H1 (cell line): ENCODE measurements around the gene NFIX. TPM values are rescaled to one million over a fixed set of nuclear protein-coding genes. Genes with fewer than 3 reads are reported as not detected.

Experiments
- CTCF ChIA-PET: fragments of 300-600 bp; sonication (Branson Sonifier 250); formaldehyde crosslinking; loops from one replicate; lab custom pipeline; 2021; ENCODE audit not compliant: partially characterized antibody; lab: Charles Lee
- POLR2A ChIA-PET: fragments of 300-600 bp; sonication (Branson Sonifier 250); formaldehyde crosslinking; loops from one replicate; lab custom pipeline; 2021; ENCODE audit warnings: inconsistent platforms; ENCODE audit not compliant: partially characterized antibody; lab: Charles Lee
- DNase-seq, 2 experiments: peaks; one replicate each; pipeline versions ENCODE4 v3.0.0 to v3.0.0-alpha.2; 2010 to 2022; ENCODE audit warnings: low spot score in 2 of 2, low read depth in 1 of 2, mixed read lengths in 1 of 2
- FAIRE-seq: peaks from 2 replicates; lab custom pipeline; 2011; peaks lifted over from hg19 to GRCh38; lab: Jason Lieb, UNC
- H2AFZ ChIP-seq: 2 replicates; pipeline ENCODE4 v1.8.1; 2012; ENCODE audit warnings: low read length, inconsistent platforms
- H2AK5ac ChIP-seq: 2 replicates; pipeline ENCODE4 v1.6.1; 2013; ENCODE audit warnings: low read depth, low read length
- H2BK120ac ChIP-seq: replicated peaks from 2 replicates; pipeline ENCODE3; 2013; ENCODE audit warnings: low read depth, low read length, inconsistent platforms
- H2BK12ac ChIP-seq: 2 replicates; pipeline ENCODE4 v1.6.1; 2013; ENCODE audit warnings: low read depth, low read length
- H2BK15ac ChIP-seq: 2 replicates; pipeline ENCODE4 v1.6.1; 2013; ENCODE audit warnings: low read length
- H2BK20ac ChIP-seq: 2 replicates; pipeline ENCODE4 v1.6.1; 2013; ENCODE audit warnings: low read length
- H2BK5ac ChIP-seq: 2 replicates; pipeline ENCODE4 v1.6.1; 2013; ENCODE audit warnings: low read depth, low read length
- H3K14ac ChIP-seq: 2 replicates; pipeline ENCODE4 v1.6.1; 2013; ENCODE audit warnings: inconsistent platforms; ENCODE audit not compliant: insufficient read length
- H3K18ac ChIP-seq: 2 replicates; pipeline ENCODE4 v1.6.1; 2013; ENCODE audit warnings: low read length; ENCODE audit errors: extremely low read depth
- H3K23ac ChIP-seq: 2 replicates; pipeline ENCODE4 v1.6.1; 2013; ENCODE audit warnings: inconsistent platforms; ENCODE audit not compliant: insufficient read length
- H3K23me2 ChIP-seq: 2 replicates; pipeline ENCODE4 v1.6.1; 2013; ENCODE audit warnings: low read depth, low read length
- H3K27ac ChIP-seq: 2 replicates; pipeline ENCODE4 v1.6.1; 2011; ENCODE audit warnings: low read depth, low read length, inconsistent platforms
- H3K27me3 ChIP-seq, 4 experiments: replicated peaks in 1 of 4; 1 replicate in 1 of 4; 2 replicates in 3 of 4; pipeline versions ENCODE4 v1.6.1 to v1.8.1; 2011 to 2013; ENCODE audit warnings: low read length in 3 of 4, mild to moderate bottlenecking in 3 of 4, inconsistent platforms in 2 of 4, mixed read lengths in 2 of 4, moderate library complexity in 1 of 4; ENCODE audit not compliant: control insufficient read depth in 3 of 4, insufficient read depth in 3 of 4; ENCODE audit errors: extremely low read depth in 1 of 4
- H3K36me3 ChIP-seq, 4 experiments: 2 replicates each; pipeline versions ENCODE4 v1.6.1 to v1.8.1; 2011 to 2013; ENCODE audit warnings: mild to moderate bottlenecking in 4 of 4, low read length in 3 of 4, moderate library complexity in 2 of 4, control low read depth in 1 of 4, inconsistent platforms in 1 of 4; ENCODE audit not compliant: insufficient read depth in 4 of 4, control insufficient read depth in 2 of 4
- H3K4ac ChIP-seq: replicated peaks from 2 replicates; pipeline ENCODE3; 2013; ENCODE audit warnings: low read length, low read depth, mixed read lengths, inconsistent platforms; ENCODE audit not compliant: insufficient read length
- H3K4me1 ChIP-seq, 4 experiments: replicated peaks in 1 of 4; 1 replicate in 1 of 4; 2 replicates in 3 of 4; pipeline versions ENCODE4 v1.6.1 to v1.8.1; 2011 to 2013; ENCODE audit warnings: low read length in 3 of 4, inconsistent platforms in 2 of 4, mixed read lengths in 1 of 4; ENCODE audit not compliant: insufficient read depth in 4 of 4, control insufficient read depth in 3 of 4
- H3K4me2 ChIP-seq, 2 experiments: 2 replicates each; pipeline versions ENCODE4 v1.6.1 to v1.8.1; 2011 to 2013; ENCODE audit warnings: low read depth in 2 of 2, low read length in 2 of 2, control low read depth in 1 of 2, inconsistent platforms in 1 of 2, mild to moderate bottlenecking in 1 of 2; ENCODE audit not compliant: insufficient read depth in 1 of 2
- H3K4me3 ChIP-seq, 4 experiments: fragments of 200-600, 300-600 bp in 1 of 4; sonication (generic), shearing (Covaris generic), sonication (Bioruptor Twin) in 1 of 4; 2 replicates each; pipeline versions ENCODE4 v1.5.1 to v1.8.1; 2011 to 2016; ENCODE audit warnings: low read length in 4 of 4, low read depth in 3 of 4, control low read depth in 2 of 4, inconsistent platforms in 2 of 4, mild to moderate bottlenecking in 2 of 4, mixed read lengths in 1 of 4, moderate library complexity in 1 of 4; ENCODE audit not compliant: insufficient read depth in 2 of 4; ENCODE audit errors: extremely low read depth in 1 of 4
- H3K56ac ChIP-seq: replicated peaks from 2 replicates; pipeline ENCODE3; 2013; ENCODE audit warnings: low read depth, mild to moderate bottlenecking, mixed read lengths, low read length, inconsistent platforms; ENCODE audit not compliant: insufficient read length
- H3K79me1 ChIP-seq: 2 replicates; pipeline ENCODE4 v1.6.1; 2013; ENCODE audit warnings: low read depth, low read length, control low read depth
- H3K79me2 ChIP-seq, 2 experiments: 2 replicates each; pipeline versions ENCODE4 v1.6.1 to v1.8.1; 2012 to 2013; ENCODE audit warnings: low read length in 2 of 2, mild to moderate bottlenecking in 2 of 2, inconsistent platforms in 1 of 2; ENCODE audit not compliant: insufficient read depth in 2 of 2, control insufficient read depth in 1 of 2
- H3K9ac ChIP-seq, 4 experiments: replicated peaks in 1 of 4; 1 replicate in 1 of 4; 2 replicates in 3 of 4; pipeline versions ENCODE4 v1.6.1 to v1.8.1; 2011 to 2013; ENCODE audit warnings: low read depth in 3 of 4, low read length in 3 of 4, control low read depth in 2 of 4, mild to moderate bottlenecking in 2 of 4, moderate library complexity in 2 of 4, inconsistent platforms in 1 of 4; ENCODE audit errors: extremely low read depth in 1 of 4
- H3K9me3 ChIP-seq, 2 experiments: 2 replicates each; pipeline versions ENCODE4 v1.6.1 to v1.8.1; 2012 to 2013; ENCODE audit warnings: mild to moderate bottlenecking in 2 of 2, moderate library complexity in 2 of 2, control low read depth in 1 of 2, inconsistent platforms in 1 of 2, low read depth in 1 of 2, low read length in 1 of 2, mixed read lengths in 1 of 2; ENCODE audit not compliant: insufficient read depth in 2 of 2
- H4K20me1 ChIP-seq, 2 experiments: replicated peaks in 1 of 2; 2 replicates each; pipeline versions ENCODE3 to v1.8.1; 2011 to 2013; ENCODE audit warnings: inconsistent platforms in 2 of 2, low read length in 2 of 2, mild to moderate bottlenecking in 1 of 2; ENCODE audit not compliant: insufficient read depth in 2 of 2, control insufficient read depth in 1 of 2
- H4K5ac ChIP-seq: 2 replicates; pipeline ENCODE4 v1.6.1; 2013; ENCODE audit warnings: low read length, low read depth, mixed read lengths, inconsistent platforms; ENCODE audit not compliant: insufficient read length
- H4K8ac ChIP-seq: 2 replicates; pipeline ENCODE4 v1.8.0; 2013; ENCODE audit warnings: mild to moderate bottlenecking, moderate library complexity, low read length, inconsistent platforms; ENCODE audit not compliant: insufficient read depth; ENCODE audit errors: extremely low read depth
- H4K91ac ChIP-seq: replicated peaks from 2 replicates; pipeline ENCODE3; 2013; ENCODE audit warnings: low read length, mixed read lengths, inconsistent platforms; ENCODE audit not compliant: insufficient read length
- SRF ChIP-seq: IDR thresholded peaks from 2 replicates; pipeline ENCODE4 v1.6.1; 2011; ENCODE audit warnings: mild to moderate bottlenecking, low read depth, low read length, moderate library complexity
- YY1 ChIP-seq: IDR thresholded peaks from 2 replicates; pipeline ENCODE4 v1.6.1; 2011; ENCODE audit warnings: low read depth, mild to moderate bottlenecking, low read length
- whole genome bisulfite sequencing, 2 experiments: shearing (Covaris generic) in 1 of 2; methylation state at CpG; one replicate each; pipeline versions ENCODE4 v1.1.6 to v1.1.7; 2013 to 2015; ENCODE audit warnings: low lambda C conversion rate in 2 of 2, mixed read lengths in 2 of 2, inconsistent platforms in 1 of 2, low coverage in 1 of 2, missing lambda C conversion rate in 1 of 2; ENCODE audit not compliant: insufficient replicate concordance in 2 of 2, insufficient coverage in 1 of 2, insufficient read length in 1 of 2; ENCODE audit errors: extremely low coverage in 1 of 2, missing lambda C conversion rate in 1 of 2; 5-methylcytosine and 5-hydroxymethylcytosine counted together
- polyA plus RNA-seq, 7 experiments: library from polyadenylated mRNA; depleted of rRNA in 3 of 7; stranded (reverse) in 5 of 7; unstranded in 2 of 7; fragments of >200 nt in 5 of 7; fragments of 200-250 nt in 2 of 7; gene quantifications; 1 replicate in 5 of 7; 2 replicates in 1 of 7; 4 replicates in 1 of 7; pipeline versions ENCODE4 v1.2.1 to v1.2.3, GENCODE V29; 2011 to 2013; ENCODE audit warnings: missing spikeins in 2 of 7, mixed read lengths in 2 of 7
- total RNA-seq: library from RNA; stranded (reverse); fragmentation: NEBNext Ultra II Directional; extraction: Animal tissue kit (Norgen Biotek cat#: 25700); gene quantifications from 2 replicates; pipeline ENCODE4 v1.2.1, GENCODE V29; 2021

NFIX gene
- total and polyA plus RNA-seq, 2 of the 8 experiments (the other 6 are each of a cell fraction or from before 2014, with no cell fraction given), result 0.03 to 0.20 TPM

- peaks cover under 1% of the 10 kb centered on the region; the same call in 1 of the 2 replicates for H3K23me2 ChIP-seq
- H3K4me3 ChIP-seq, result no peak overlapping the region
- H4K5ac ChIP-seq, result no peak overlapping the region
- no peak overlapping the region for H3K4me2 ChIP-seq
- H2BK20ac ChIP-seq, result 0 out of 2 replicates have a peak overlapping the region, but pooled peaks have one; percentile 61
- H3K79me1 ChIP-seq, result no peaks in the 10 kb centered on the region
- no peak overlapping the region for H2AFZ ChIP-seq
- CTCF ChIA-PET, result interaction anchor here (0.6 to 12.9 kb wide), 10 partner anchors 23 to 657 kb away, joined by 3 to 175 read pairs (median 4); no protein-coding TSS in a partner anchor
- H2BK5ac ChIP-seq, result no peak overlapping the region
- no peak overlapping the region for H3K18ac ChIP-seq
- no peak overlapping the region for H3K23ac ChIP-seq
- H4K20me1 ChIP-seq, result peaks cover 6 to 15% of the 10 kb centered on the region in 2 experiments
- no peak for DNase-seq
- no peak overlapping the region for H3K9ac ChIP-seq
- no peak overlapping the region for H3K27ac ChIP-seq
- H3K56ac ChIP-seq, result no peak overlapping the region
- no peak overlapping the region for H4K91ac ChIP-seq
- no peak for TF ChIP-seq SRF
- no peak for TF ChIP-seq YY1
- no peak overlapping the region for H2BK120ac ChIP-seq
- peaks cover 26 to 94% (median 75%) of the 10 kb centered on the region in 4 experiments for H3K27me3 ChIP-seq
- H2AK5ac ChIP-seq, result peak overlapping the region; percentile 57; the same call in 1 of the 2 replicates
- peak overlapping the region; percentile 45; the same call in 1 of the 2 replicates for H2BK12ac ChIP-seq
- peaks cover 0 to 3% (median under 1%) of the 10 kb centered on the region in 4 experiments; a peak in 3 of 7 replicates for H3K4me1 ChIP-seq
- H4K8ac ChIP-seq, result no peak overlapping the region
- POLR2A ChIA-PET, result no interaction called here
- no peak overlapping the region for H2BK15ac ChIP-seq
- H3K4ac ChIP-seq, result no peak overlapping the region
- H3K9me3 ChIP-seq, result no peaks in the 10 kb centered on the region
- H3K36me3 ChIP-seq, result peaks cover 0 to 1% (median 0%) of the 10 kb centered on the region in 4 experiments; a peak in 1 of 8 replicates
- H3K79me2 ChIP-seq, result no peaks in the 10 kb centered on the region
- no peak overlapping the region for H3K14ac ChIP-seq
- FAIRE-seq, result no peak
- WGBS, 2 experiments, result 91% methylated on average over 19 of the region's 19 CpGs; no CpG with 5 or more reads in 1 of the 2 experiments
Measured at GRCh38 chr19:13001166-13001501, 5.9 kb downstream of the NFIX start.
